Central memory CD8-positive, alpha-beta T cell (primary cell): ENCODE results near the gene SHISAL2B.
"Not testable (repeated sequence)": the region's sequence is repeated elsewhere in the genome, so short reads cannot be mapped to it uniquely, and the experiment has no call there.

Source experiments
- ATAC-seq: fragments of 150-1000 bp; cut with Tn5 transposase; replicated peaks from 2 replicates; pipeline ENCODE4 v1.10.0; 2022; ENCODE audit warnings: mild to moderate bottlenecking, moderate FRiP score, moderate number of reproducible peaks; ENCODE audit not compliant: poor library complexity, severe bottlenecking; ENCODE audit errors: extremely low read depth
- DNase-seq, 2 donors: peaks; one replicate each; pipeline ENCODE4 v3.0.0; 2021; ENCODE audit warnings: low spot score in 2 of 2
- H3K27ac Mint-ChIP-seq: one replicate; pipeline ENCODE4 v1.8.0; 2022; ENCODE audit warnings: low read depth, mild to moderate bottlenecking, moderate library complexity, mixed read lengths
- H3K27me3 Mint-ChIP-seq: one replicate; pipeline ENCODE4 v1.8.0; 2022; ENCODE audit warnings: mixed read lengths
- H3K36me3 Mint-ChIP-seq: one replicate; pipeline ENCODE4 v1.8.0; 2022; ENCODE audit warnings: mild to moderate bottlenecking, moderate library complexity, mixed read lengths; ENCODE audit not compliant: insufficient read depth
- H3K4me1 Mint-ChIP-seq: one replicate; pipeline ENCODE4 v1.8.0; 2022; ENCODE audit warnings: mixed read lengths
- H3K4me3 Mint-ChIP-seq: one replicate; pipeline ENCODE4 v1.8.0; 2022; ENCODE audit warnings: mild to moderate bottlenecking, moderate library complexity, mixed read lengths
- H3K9me3 Mint-ChIP-seq: one replicate; pipeline ENCODE4 v1.8.0; 2022; ENCODE audit warnings: mixed read lengths

The SHISAL2B gene

DNA sequence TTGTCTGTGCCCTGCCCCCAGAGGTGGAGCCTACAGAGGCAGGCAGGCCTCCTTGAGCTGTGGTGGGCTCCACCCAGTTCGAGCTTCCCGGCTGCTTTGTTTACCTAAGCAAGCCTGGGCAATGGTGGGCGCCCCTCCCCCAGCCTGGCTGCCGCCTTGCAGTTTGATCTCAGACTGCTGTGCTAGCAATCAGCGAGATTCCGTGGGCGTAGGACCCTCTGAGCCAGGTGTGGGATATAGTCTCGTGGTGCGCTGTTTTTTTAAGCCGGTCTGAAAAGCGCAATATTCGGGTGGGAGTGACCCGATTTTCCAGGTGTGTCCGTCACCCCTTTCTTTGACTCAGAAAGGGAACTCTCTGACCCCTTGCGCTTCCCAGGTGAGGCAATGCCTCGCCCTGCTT, 24.2 kb downstream of the SHISAL2B start:
- H3K4me3 Mint-ChIP-seq, H3K27me3 Mint-ChIP-seq, DNase-seq, H3K9me3 Mint-ChIP-seq, H3K36me3 Mint-ChIP-seq, H3K4me1 Mint-ChIP-seq, ATAC-seq, H3K27ac Mint-ChIP-seq: not testable (repeated sequence)

- H3K36me3 Mint-ChIP-seq, result peaks cover 19% of the 10 kb centered on the region
- no peaks in the 10 kb centered on the region for H3K27me3 Mint-ChIP-seq
- H3K9me3 Mint-ChIP-seq, result no peaks in the 10 kb centered on the region
- DNase-seq, result no peak
- no peak overlapping the region for H3K4me3 Mint-ChIP-seq
- no peaks in the 10 kb centered on the region for H3K4me1 Mint-ChIP-seq
- no peak for ATAC-seq
- no peak overlapping the region for H3K27ac Mint-ChIP-seq
Measured at GRCh38 chr5:64722588-64722987, 32.3 kb downstream of the SHISAL2B start.

- Mint-ChIP-seq H3K27ac (no peak overlapping the region), H3K4me3 (no peak overlapping the region), H3K36me3 (peaks cover 22% of the 10 kb centered on the region), H3K9me3 (no peaks in the 10 kb centered on the region), H3K27me3 (no peaks in the 10 kb centered on the region), H3K4me1 (peaks cover 24% of the 10 kb centered on the region)
- no peak for DNase-seq
- no peak for ATAC-seq
Measured at GRCh38 chr5:64727150-64727549, 36.8 kb downstream of the SHISAL2B start.

DNA sequence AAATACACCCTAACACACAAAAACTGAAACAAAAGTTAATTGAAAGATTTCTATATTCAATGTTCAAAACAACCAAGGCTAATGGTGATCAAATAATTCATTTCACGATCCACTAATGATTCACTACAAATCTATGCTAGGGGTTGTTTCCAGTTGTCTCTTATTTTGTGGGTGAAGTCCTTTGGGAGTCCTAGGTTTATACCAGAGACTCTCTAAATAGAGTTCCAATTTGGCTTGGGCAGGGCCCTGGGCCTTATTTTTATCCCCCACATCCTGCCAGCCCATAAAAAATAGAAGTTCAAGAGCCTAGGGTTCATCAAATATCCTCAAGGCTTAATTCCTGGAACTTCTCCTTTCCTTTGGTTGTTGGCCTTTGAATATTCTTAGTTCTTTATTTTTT, 52.1 kb downstream of the SHISAL2B start:
- peaks cover 9% of the 10 kb centered on the region for H3K36me3 Mint-ChIP-seq
- no peaks in the 10 kb centered on the region for H3K9me3 Mint-ChIP-seq
- no peaks in the 10 kb centered on the region for H3K4me1 Mint-ChIP-seq
- ATAC-seq, result no peak
- no peaks in the 10 kb centered on the region for H3K27me3 Mint-ChIP-seq
- DNase-seq, result no peak
- H3K27ac Mint-ChIP-seq, result no peak overlapping the region
- H3K4me3 Mint-ChIP-seq, result no peak overlapping the region

DNA sequence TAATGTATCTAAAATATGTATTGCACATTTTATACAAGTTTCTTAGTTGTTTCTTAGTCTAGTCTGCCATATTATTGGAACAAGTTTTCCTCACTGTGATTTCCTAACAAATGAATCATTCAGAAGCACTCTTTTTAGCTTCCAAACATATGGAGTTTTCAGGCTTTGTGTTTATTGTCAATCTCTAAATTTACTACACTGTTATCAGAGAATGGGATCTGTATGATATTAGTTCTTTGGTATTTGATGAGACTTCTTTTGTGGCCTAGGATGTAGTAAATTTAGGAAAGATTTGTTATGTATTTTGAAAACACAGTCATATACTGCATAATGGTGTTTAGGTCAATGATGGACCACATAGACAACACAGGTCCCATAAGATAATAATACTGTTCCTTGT, 52.5 kb downstream of the SHISAL2B start:
- no peaks in the 10 kb centered on the region for H3K27me3 Mint-ChIP-seq
- H3K4me1 Mint-ChIP-seq, result no peaks in the 10 kb centered on the region
- no peak for DNase-seq
- no peak overlapping the region for H3K27ac Mint-ChIP-seq
- H3K36me3 Mint-ChIP-seq, result peaks cover 7% of the 10 kb centered on the region
- no peak overlapping the region for H3K4me3 Mint-ChIP-seq
- H3K9me3 Mint-ChIP-seq, result no peaks in the 10 kb centered on the region
- no peak for ATAC-seq

- no peak for ATAC-seq
- Mint-ChIP-seq H3K9me3 (no peaks in the 10 kb centered on the region), H3K4me3 (no peak overlapping the region), H3K4me1 (peaks cover 5% of the 10 kb centered on the region), H3K27ac (no peak overlapping the region), H3K36me3 (peaks cover 8% of the 10 kb centered on the region), H3K27me3 (no peaks in the 10 kb centered on the region)
- DNase-seq, result no peak
Measured at GRCh38 chr5:64744914-64745313, 54.6 kb downstream of the SHISAL2B start.

DNA sequence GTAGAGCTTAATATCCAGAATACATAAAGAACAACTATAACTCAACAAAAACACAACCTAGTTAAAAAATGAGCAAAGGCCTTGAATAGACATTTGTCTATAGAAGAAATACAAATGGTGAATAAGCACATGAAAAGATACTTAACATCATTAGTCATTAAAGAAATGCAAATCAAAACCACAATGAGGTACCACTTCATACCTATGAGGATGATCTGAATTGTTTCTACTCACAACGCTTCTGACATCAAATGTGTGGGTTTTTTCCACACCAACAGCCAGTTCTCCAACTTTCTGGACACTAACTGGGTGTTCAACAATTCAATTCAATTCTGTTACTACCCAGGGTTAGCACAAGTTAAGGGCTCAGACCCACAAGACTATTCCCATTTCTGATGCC, 56.1 kb downstream of the SHISAL2B start:
- no peak overlapping the region for H3K27ac Mint-ChIP-seq
- no peaks in the 10 kb centered on the region for H3K9me3 Mint-ChIP-seq
- H3K36me3 Mint-ChIP-seq, result peaks cover 8% of the 10 kb centered on the region
- H3K4me3 Mint-ChIP-seq, result no peak overlapping the region
- H3K27me3 Mint-ChIP-seq, result no peaks in the 10 kb centered on the region
- DNase-seq (no peak), ATAC-seq (no peak)
- peaks cover 13% of the 10 kb centered on the region for H3K4me1 Mint-ChIP-seq

GRCh38 chr5:64749385-64749784, 59.1 kb downstream of the SHISAL2B start:
- peaks cover 14% of the 10 kb centered on the region for H3K36me3 Mint-ChIP-seq
- peak overlapping the region; percentile 4 for H3K27ac Mint-ChIP-seq
- H3K9me3 Mint-ChIP-seq, result no peaks in the 10 kb centered on the region
- no peaks in the 10 kb centered on the region for H3K27me3 Mint-ChIP-seq
- peaks cover 13% of the 10 kb centered on the region for H3K4me1 Mint-ChIP-seq
- DNase-seq (no peak), ATAC-seq (no peak)
- H3K4me3 Mint-ChIP-seq, result no peak overlapping the region

DNA sequence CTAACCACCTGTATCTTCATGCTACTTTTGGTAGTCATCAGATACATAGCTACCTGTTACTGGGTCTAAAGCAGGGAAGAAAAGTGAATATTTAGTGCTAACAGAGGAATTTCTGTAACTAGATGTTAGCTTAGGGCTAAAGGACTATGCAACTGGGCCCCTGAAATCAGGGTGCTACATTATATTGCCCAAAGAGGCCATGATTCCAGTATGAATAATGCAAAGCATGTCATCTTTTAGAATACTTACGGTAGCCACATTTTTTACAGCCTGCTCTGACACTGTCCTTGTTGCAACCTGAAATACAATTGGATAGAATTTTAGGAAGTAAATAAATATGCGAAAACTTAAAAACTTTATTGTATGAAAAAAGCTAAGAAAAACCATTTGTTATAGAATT, 63.8 kb downstream of the SHISAL2B start:
- no peaks in the 10 kb centered on the region for H3K27me3 Mint-ChIP-seq
- H3K4me3 Mint-ChIP-seq, result no peak overlapping the region
- H3K4me1 Mint-ChIP-seq, result peaks cover 20% of the 10 kb centered on the region
- H3K36me3 Mint-ChIP-seq, result peaks cover 15% of the 10 kb centered on the region
- ATAC-seq (no peak), DNase-seq (no peak)
- no peak overlapping the region for H3K27ac Mint-ChIP-seq
- H3K9me3 Mint-ChIP-seq, result no peaks in the 10 kb centered on the region

DNA sequence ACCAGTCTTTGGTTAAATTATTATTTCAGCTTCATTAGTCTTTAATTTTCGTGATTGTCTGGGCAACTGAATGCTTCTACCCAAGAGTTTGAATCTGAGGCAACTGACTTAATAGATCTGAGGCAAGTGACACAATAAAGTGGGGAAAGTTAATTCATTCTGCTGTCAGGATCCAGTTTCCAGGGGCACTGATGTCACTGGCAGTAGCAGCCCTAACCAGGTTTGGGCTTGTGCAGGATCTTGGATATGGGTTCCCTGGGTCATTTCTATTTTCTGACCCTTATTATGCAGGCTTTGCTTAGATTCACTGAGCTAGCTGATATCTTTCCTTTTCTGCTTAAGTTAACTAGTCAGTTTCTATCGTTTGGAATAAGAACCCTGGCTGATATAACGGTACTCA, 68.6 kb downstream of the SHISAL2B start:
- H3K4me1 Mint-ChIP-seq, result peaks cover 28% of the 10 kb centered on the region
- H3K9me3 Mint-ChIP-seq, result no peaks in the 10 kb centered on the region
- peaks cover 7% of the 10 kb centered on the region for H3K36me3 Mint-ChIP-seq
- H3K4me3 Mint-ChIP-seq, result no peak overlapping the region
- no peak for DNase-seq
- H3K27ac Mint-ChIP-seq, result no peak overlapping the region
- ATAC-seq, result no peak
- H3K27me3 Mint-ChIP-seq, result no peaks in the 10 kb centered on the region

DNA sequence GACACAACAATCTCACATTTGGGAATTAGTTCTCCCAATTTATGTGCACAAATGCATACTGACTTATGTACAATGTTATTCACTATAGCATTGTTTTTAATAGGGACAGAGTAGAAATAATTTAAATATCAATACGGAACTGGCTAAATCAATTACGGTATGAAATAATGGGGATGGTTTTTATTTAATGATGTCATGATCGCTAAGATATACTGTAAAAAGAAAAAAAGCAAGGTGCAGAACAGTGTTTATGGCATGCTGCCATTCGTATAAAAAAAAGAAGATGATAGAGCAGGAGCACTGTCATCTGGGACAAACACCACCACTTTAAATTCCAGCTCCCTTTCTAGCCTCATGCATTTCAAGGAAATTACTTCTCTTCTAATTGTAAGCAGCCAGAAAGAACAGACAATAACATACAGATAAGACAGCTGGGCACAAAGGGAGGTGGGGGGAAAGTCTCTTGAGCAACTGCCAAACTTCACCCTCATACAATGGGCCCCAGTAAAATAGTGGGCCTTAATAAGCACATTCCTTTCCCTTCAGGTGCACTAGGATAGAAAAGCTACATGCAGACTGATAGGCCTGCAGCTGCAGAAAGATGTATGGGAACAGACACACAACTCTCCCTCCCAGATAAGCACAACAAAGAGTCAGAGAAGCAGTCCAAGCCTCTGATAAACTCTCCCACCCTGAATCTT, 69.8 kb downstream of the SHISAL2B start:
- Mint-ChIP-seq H3K27me3 (no peaks in the 10 kb centered on the region), H3K4me1 (peaks cover 35% of the 10 kb centered on the region), H3K36me3 (peaks cover 6% of the 10 kb centered on the region), H3K27ac (no peak overlapping the region), H3K9me3 (no peaks in the 10 kb centered on the region), H3K4me3 (no peak overlapping the region)
- DNase-seq (no peak), ATAC-seq (no peak)

- Mint-ChIP-seq H3K4me1 (peaks cover 57% of the 10 kb centered on the region), H3K27ac (no peak overlapping the region), H3K27me3 (no peaks in the 10 kb centered on the region), H3K4me3 (no peak overlapping the region), H3K9me3 (no peaks in the 10 kb centered on the region), H3K36me3 (peaks cover 17% of the 10 kb centered on the region)
- DNase-seq (no peak), ATAC-seq (no peak)
Measured at GRCh38 chr5:64763948-64764503, 73.7 kb downstream of the SHISAL2B start.

DNA sequence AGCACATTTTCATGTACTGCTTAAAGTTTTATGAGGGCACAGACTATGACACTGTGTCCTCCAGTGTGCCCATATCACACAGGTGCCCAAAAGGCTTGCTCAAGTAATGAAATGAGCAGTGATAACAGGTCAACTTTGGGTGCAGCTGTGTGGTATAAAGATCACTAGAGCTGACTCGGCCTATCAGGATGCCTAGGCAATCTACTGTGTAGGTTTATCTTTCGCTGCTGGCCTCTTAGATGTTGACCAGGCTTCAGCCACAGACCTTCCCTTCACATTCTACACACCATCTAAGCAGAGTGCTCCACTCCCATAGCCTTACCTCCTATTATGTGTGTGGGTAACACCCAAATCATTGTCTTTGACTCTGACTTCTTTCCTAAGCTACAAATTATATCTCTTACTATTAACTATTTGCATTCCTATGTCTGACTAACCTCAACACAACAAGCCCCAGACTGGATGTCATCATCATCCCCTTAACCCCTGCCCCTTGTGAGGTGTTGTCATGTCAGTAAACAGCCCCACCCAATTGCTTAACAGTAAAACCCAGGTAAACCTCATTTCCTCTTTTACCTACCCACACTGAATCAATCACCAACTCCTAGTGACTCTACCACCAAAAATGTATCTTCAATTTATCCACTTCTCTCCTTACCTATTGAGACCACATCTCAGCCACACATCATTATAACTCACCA, 75.7 kb downstream of the SHISAL2B start:
- no peak overlapping the region for H3K27ac Mint-ChIP-seq
- H3K36me3 Mint-ChIP-seq, result peaks cover 15% of the 10 kb centered on the region
- H3K9me3 Mint-ChIP-seq, result no peaks in the 10 kb centered on the region
- no peak for DNase-seq
- no peak for ATAC-seq
- peaks cover 53% of the 10 kb centered on the region for H3K4me1 Mint-ChIP-seq
- no peak overlapping the region for H3K4me3 Mint-ChIP-seq
- H3K27me3 Mint-ChIP-seq, result no peaks in the 10 kb centered on the region
